ENCODE measurements around the gene IPO9.

IPO9 gene

DNA sequence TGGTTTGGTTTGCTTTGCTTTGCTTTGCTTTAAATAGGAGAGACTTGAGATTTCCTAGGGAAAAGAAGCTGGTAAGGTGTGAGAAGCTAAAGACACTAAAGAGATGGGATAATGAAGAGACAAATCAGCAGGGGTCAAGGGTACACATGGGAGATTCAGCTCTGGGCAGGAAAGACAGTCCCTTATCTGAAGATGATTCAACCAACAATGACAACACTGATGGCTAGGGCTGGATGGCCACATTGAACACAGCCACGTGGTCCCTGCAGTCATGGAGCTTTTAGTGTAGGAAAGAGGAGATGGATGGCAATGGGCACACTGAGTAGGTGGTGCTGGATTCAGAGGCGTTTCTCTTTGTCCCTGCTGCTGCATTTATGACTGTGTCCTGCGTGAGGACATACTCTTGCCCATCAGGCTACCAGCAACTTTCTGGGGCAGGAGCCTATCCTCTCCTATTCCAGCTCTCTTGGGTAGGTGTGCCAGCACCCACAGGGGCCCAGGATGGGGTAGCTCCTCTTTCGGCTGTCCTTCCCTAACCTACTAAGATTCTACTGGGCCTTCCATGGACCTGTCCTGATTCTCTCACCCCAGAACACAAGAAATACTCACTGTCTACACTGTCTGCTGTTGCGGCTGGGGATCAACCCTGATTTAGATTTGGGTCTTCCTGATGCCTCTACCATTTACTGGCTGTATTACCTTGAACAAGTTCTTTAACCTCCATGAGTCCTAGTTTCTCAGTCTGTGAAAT, 58.3 kb downstream of the IPO9 start:
- Histone ChIP-seq H2AK5ac (ENCODE audit: low read length, severe bottlenecking) (no peak overlapping the region), H3K4me2 (ENCODE audit: low read length, poor library complexity, severe bottlenecking) (no peak overlapping the region), H3K9ac (ENCODE audit: low read length) (no peak overlapping the region), H2BK12ac (ENCODE audit: low read length in 2 of 2) (no peak overlapping the region), H2BK15ac (ENCODE audit: low read depth, poor library complexity, severe bottlenecking) (peak overlapping the region; percentile 23), H3K36me3 (ENCODE audit: control insufficient read depth in 1 of 2, insufficient read depth in 2 of 2, low read depth in 1 of 2, low read length in 2 of 2) (peaks cover 12 to 16% of the 10 kb centered on the region in 2 experiments), H3K14ac (ENCODE audit: low read length in 2 of 2) (no peak overlapping the region), H2AFZ (ENCODE audit: low read depth, low read length) (no peak overlapping the region), H4K91ac (ENCODE audit: low read length) (no peak overlapping the region), H3K18ac (ENCODE audit: low read depth in 1 of 2, low read length in 2 of 2) (no peak overlapping the region), H4K8ac (ENCODE audit: low read length) (no peak overlapping the region), H3K4me1 (ENCODE audit: control insufficient read depth, insufficient read depth, low read depth, low read length) (peaks cover 40% of the 10 kb centered on the region), H3K79me1 (replicated peaks; ENCODE audit: low read length, poor library complexity, severe bottlenecking) (peaks cover 7% of the 10 kb centered on the region), H3K23ac (ENCODE audit: low read length in 2 of 2) (no peak overlapping the region), H3K27me3 (ENCODE audit: control insufficient read depth in 1 of 2, insufficient read depth in 1 of 2, low read length in 2 of 2) (no peaks in the 10 kb centered on the region), H2BK5ac (ENCODE audit: low read depth, low read length, poor library complexity, severe bottlenecking) (no peak overlapping the region), H3K4me3 (ENCODE audit: insufficient read depth in 1 of 2, low read depth in 1 of 2, low read length in 2 of 2) (no peak overlapping the region), H3K27ac (ENCODE audit: low read length, poor library complexity, severe bottlenecking) (no peak overlapping the region), H3K9me3 (ENCODE audit: control insufficient read depth, low read length) (no peaks in the 10 kb centered on the region), H3K4ac (ENCODE audit: low read depth in 1 of 2, low read length in 2 of 2) (no peak overlapping the region), H2BK120ac (ENCODE audit: low read depth, low read length) (no peak overlapping the region)
- WGBS, result 84% methylated on average over 5 of the region's 5 CpGs
- no peak for DNase-seq

DNA sequence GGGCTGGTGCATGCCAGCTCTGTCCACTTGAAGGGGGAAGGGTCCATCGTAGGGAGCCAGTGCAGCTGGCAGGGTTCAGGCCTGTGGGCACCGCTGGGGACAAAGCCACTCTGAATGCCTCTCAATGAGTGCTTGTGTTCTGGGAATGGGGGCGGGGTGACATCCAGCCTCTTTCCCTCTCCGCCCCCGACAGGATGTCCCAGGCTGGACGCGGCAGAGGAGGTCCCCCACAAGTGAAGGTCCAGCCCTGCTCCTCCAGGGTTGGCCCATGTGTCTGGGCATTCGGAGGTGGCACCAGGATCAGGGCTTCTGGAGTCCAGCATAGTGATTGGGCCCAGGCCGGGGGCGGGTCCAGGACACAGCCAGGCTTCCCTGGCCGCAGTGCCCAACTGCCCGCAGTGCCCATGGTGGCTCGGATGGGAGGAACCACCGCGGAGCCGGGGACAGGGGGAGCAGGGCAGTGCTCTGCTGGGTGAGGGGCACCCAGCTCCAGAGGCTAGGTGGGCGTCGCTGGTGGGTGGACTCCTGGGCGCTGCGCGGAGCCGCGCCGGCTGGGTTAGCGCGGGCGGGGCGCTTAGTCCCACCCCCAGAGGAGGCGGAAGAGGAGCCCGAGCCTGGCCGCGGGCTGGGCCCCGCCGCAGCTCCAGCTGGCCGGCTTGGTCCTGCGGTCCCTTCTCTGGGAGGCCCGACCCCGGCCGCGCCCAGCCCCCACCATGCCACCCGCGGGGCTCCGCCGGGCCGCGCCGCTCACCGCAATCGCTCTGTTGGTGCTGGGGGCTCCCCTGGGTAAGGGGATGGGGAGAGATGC, 59.5 kb downstream of the IPO9 start, which contains the start of gene SHISA4:
Gene SHISA4 (plus strand): TSS at position 617 of the 808 bp plus-strand sequence. CDS start 97 bp downstream, at position 714.
- Histone ChIP-seq H3K36me3 (ENCODE audit: control insufficient read depth in 1 of 2, insufficient read depth in 2 of 2, low read depth in 1 of 2, low read length in 2 of 2) (peaks cover 15 to 19% of the 10 kb centered on the region in 2 experiments), H3K4ac (ENCODE audit: low read depth in 1 of 2, low read length in 2 of 2) (peak within 1 kb of the TSS; percentile 51 to 60), H3K79me1 (replicated peaks; ENCODE audit: low read length, poor library complexity, severe bottlenecking) (peaks cover 7% of the 10 kb centered on the region), H3K9ac (ENCODE audit: low read length) (peak within 1 kb of the TSS; percentile 87), H3K27me3 (ENCODE audit: control insufficient read depth in 1 of 2, insufficient read depth in 1 of 2, low read length in 2 of 2) (no peaks in the 10 kb centered on the region), H2BK15ac (ENCODE audit: low read depth, poor library complexity, severe bottlenecking) (peak within 1 kb of the TSS; percentile 26), H2BK5ac (ENCODE audit: low read depth, low read length, poor library complexity, severe bottlenecking) (no peak within 1 kb of the TSS), H4K91ac (ENCODE audit: low read length) (peak within 1 kb of the TSS; percentile 88), H3K14ac (ENCODE audit: low read length in 2 of 2) (peak within 1 kb of the TSS in 1 of 2 experiments; percentile 53), H2AFZ (ENCODE audit: low read depth, low read length) (peak within 1 kb of the TSS; percentile 75), H3K4me1 (ENCODE audit: control insufficient read depth, insufficient read depth, low read depth, low read length) (peaks cover 33% of the 10 kb centered on the region), H3K23ac (ENCODE audit: low read length in 2 of 2) (peak within 1 kb of the TSS in 1 of 2 experiments; percentile 88), H3K27ac (ENCODE audit: low read length, poor library complexity, severe bottlenecking) (no peak within 1 kb of the TSS), H3K4me3 (ENCODE audit: insufficient read depth in 1 of 2, low read depth in 1 of 2, low read length in 2 of 2) (peak within 1 kb of the TSS; percentile 79 to 86), H3K9me3 (ENCODE audit: control insufficient read depth, low read length) (no peaks in the 10 kb centered on the region), H2BK120ac (ENCODE audit: low read depth, low read length) (peak within 1 kb of the TSS; percentile 2), H2AK5ac (ENCODE audit: low read length, severe bottlenecking) (peak within 1 kb of the TSS; percentile 35), H3K4me2 (ENCODE audit: low read length, poor library complexity, severe bottlenecking) (peak within 1 kb of the TSS; percentile 97), H3K18ac (ENCODE audit: low read depth in 1 of 2, low read length in 2 of 2) (peak within 1 kb of the TSS; percentile 67 to 76), H2BK12ac (ENCODE audit: low read length in 2 of 2) (peak within 1 kb of the TSS in 1 of 2 experiments; percentile 61), H4K8ac (ENCODE audit: low read length) (peak within 1 kb of the TSS; percentile 91)
- WGBS, result 9% methylated on average over 48 of the region's 49 CpGs
- DNase-seq, result peak; percentile 73

DNA sequence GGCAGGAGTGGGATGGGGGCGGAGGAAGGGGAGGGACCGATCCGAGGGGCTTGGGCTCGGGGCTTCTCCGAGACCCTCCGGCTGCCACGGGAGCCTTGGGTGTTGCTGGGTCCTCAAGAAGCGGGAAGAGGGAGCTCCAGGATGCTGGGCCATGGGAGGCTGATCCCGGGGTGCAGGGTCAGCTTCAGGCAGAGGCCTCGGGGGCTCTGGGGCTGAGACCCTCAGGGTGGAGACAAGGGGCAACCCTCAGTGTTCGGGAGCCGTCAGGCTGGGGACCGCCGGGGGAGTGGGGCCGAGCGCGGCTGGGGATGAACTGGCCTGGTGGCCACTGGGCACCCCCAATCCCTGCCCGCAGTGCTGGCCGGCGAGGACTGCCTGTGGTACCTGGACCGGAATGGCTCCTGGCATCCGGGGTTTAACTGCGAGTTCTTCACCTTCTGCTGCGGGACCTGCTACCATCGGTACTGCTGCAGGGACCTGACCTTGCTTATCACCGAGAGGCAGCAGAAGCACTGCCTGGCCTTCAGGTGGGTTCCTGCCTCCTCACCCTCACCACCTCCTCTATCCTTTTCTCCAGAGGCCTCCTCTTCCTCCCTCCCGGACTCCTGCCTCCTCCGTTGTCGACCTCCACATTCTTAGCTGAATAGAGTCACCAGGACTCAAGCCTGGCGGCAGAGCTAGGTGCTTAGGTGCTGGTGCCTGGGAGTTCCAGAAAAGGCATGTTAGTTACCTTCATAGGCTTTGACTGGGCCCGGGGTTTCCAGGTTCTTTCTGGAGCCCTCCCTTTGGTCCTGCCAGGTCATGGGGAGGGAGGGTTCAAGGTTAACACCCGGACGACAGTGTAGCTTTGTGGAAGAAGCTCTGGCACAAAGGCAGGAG, 60.4 kb downstream of the IPO9 start:
- Histone ChIP-seq H3K9ac (ENCODE audit: low read length) (peak overlapping the region; percentile 87), H3K36me3 (ENCODE audit: control insufficient read depth in 1 of 2, insufficient read depth in 2 of 2, low read depth in 1 of 2, low read length in 2 of 2) (peaks cover 15 to 19% of the 10 kb centered on the region in 2 experiments), H3K27me3 (ENCODE audit: control insufficient read depth in 1 of 2, insufficient read depth in 1 of 2, low read length in 2 of 2) (no peaks in the 10 kb centered on the region), H2BK5ac (ENCODE audit: low read depth, low read length, poor library complexity, severe bottlenecking) (no peak overlapping the region), H4K8ac (ENCODE audit: low read length) (peak overlapping the region; percentile 91), H3K23ac (ENCODE audit: low read length in 2 of 2) (peak overlapping the region in 1 of 2 experiments; percentile 88), H3K4me1 (ENCODE audit: control insufficient read depth, insufficient read depth, low read depth, low read length) (peaks cover 27% of the 10 kb centered on the region), H2BK12ac (ENCODE audit: low read length in 2 of 2) (peak overlapping the region in 1 of 2 experiments; percentile 61), H3K4me3 (ENCODE audit: insufficient read depth in 1 of 2, low read depth in 1 of 2, low read length in 2 of 2) (peak overlapping the region; percentile 79 to 86), H2BK120ac (ENCODE audit: low read depth, low read length) (peak overlapping the region; percentile 2), H2AFZ (ENCODE audit: low read depth, low read length) (peak overlapping the region; percentile 75), H3K9me3 (ENCODE audit: control insufficient read depth, low read length) (no peaks in the 10 kb centered on the region), H3K4ac (ENCODE audit: low read depth in 1 of 2, low read length in 2 of 2) (peak overlapping the region; percentile 51 to 60), H3K27ac (ENCODE audit: low read length, poor library complexity, severe bottlenecking) (no peak overlapping the region), H4K91ac (ENCODE audit: low read length) (peak overlapping the region; percentile 88), H2AK5ac (ENCODE audit: low read length, severe bottlenecking) (peak overlapping the region; percentile 35), H3K14ac (ENCODE audit: low read length in 2 of 2) (peak overlapping the region in 1 of 2 experiments; percentile 53), H3K4me2 (ENCODE audit: low read length, poor library complexity, severe bottlenecking) (peak overlapping the region; percentile 97), H2BK15ac (ENCODE audit: low read depth, poor library complexity, severe bottlenecking) (no peak overlapping the region), H3K18ac (ENCODE audit: low read depth in 1 of 2, low read length in 2 of 2) (peak overlapping the region; percentile 67 to 76), H3K79me1 (replicated peaks; ENCODE audit: low read length, poor library complexity, severe bottlenecking) (peaks cover 7% of the 10 kb centered on the region)
- no peak for DNase-seq
- WGBS, result 36% methylated on average over 33 of the region's 33 CpGs
